ENCODE results near the gene PTGES3L.
A peak's percentile ranks its signal among the peaks of the same experiment; 100 is the strongest.
"Not testable (repeated sequence)": the region's sequence is repeated elsewhere in the genome, so short reads cannot be mapped to it uniquely, and the experiment has no call there.

The PTGES3L gene

DNA sequence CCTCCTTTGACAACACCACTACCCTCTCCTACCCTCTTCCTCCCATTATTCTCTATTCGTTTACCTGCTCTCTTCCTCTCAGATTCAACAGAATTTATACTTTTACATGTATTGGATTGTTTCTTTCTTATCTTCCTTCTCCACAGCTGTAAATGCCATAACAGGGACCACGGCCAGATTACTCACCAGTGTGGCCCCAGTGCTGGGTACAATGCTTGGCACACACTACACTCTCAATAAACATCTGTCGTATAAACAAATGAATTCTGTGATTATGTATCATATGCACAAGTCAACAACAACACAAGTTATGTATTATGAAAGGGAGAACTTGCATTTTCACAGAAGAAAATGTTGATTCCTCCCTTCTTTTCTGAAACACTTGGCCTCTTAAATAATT is 35.7 kb downstream of the PTGES3L start:
- no peak for DNase-seq (ENCODE audit: insufficient read length, low spot score)
- FAIRE-seq, result no peak
- TF ChIP-seq, protein P1, sequence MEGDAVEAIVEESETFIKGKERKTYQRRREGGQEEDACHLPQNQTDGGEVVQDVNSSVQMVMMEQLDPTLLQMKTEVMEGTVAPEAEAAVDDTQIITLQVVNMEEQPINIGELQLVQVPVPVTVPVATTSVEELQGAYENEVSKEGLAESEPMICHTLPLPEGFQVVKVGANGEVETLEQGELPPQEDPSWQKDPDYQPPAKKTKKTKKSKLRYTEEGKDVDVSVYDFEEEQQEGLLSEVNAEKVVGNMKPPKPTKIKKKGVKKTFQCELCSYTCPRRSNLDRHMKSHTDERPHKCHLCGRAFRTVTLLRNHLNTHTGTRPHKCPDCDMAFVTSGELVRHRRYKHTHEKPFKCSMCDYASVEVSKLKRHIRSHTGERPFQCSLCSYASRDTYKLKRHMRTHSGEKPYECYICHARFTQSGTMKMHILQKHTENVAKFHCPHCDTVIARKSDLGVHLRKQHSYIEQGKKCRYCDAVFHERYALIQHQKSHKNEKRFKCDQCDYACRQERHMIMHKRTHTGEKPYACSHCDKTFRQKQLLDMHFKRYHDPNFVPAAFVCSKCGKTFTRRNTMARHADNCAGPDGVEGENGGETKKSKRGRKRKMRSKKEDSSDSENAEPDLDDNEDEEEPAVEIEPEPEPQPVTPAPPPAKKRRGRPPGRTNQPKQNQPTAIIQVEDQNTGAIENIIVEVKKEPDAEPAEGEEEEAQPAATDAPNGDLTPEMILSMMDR (IDR thresholded peaks at IDR 0.05; ENCODE audit: insufficient read depth, missing control alignments), result no peak

DNA sequence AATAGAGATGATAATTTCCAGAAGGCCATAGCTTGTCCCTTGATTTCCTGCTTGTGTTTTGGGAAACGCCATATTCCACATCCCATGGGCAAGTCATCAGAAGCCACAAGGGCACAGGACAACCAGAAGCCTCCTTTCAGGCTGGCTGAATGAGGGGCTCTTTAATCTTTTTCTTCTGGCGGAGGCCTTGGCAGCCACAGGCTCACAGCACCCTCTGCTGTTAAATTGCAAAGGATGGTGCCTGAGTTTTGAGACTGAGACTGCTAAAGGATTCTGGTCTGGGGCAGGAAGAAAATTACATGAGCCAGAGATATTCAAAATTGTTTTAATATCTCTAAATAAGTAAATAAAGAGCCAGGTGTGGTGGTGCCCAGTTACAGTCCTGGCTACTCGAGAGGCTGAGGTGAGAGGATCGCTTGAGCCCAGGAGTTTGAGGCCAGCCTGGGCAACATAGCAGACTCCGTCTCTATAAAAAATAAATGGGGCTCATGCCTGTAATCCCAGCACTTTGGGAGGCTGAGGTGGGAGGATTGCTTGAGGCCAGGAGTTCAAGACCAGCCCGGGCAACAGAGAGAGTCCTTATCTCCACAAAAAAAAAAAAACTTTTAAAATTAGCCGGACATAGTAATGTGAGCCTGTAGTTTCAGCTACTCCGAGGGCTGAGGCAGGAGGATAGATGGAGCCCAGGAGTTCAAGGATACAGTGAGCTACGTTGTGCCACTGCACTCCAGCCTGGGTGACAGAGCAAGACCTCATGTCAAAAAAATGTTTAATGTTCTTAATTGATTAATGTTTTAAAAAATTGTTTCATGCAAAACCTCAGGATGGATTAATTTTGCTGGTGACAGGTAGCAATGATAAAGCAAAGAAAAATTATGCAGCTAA is 41.9 kb downstream of the PTGES3L start:
- TF ChIP-seq, protein P1 (IDR thresholded peaks at IDR 0.05; ENCODE audit: insufficient read depth, missing control alignments), result peak; percentile 88
- DNase-seq (ENCODE audit: insufficient read length, low spot score) (peak; percentile 42), FAIRE-seq (no peak)

DNA sequence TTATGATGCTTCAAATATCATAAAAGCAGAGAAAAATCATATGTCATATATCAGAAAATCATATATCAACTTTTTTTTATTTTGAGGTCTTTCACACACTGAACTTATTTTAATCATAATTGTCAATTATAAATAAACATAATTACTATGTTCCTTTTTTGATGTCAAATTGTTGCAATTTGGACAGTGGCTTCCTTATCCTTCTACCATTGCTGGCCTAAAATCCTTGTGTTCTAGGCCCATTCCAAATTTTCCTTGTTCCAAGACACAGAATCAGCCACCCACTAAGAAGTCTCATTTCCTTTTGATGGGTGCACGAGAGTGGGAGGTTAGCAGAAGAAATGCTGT is 50.4 kb downstream of the PTGES3L start:
- DNase-seq (ENCODE audit: insufficient read length, low spot score), result no peak

DNA sequence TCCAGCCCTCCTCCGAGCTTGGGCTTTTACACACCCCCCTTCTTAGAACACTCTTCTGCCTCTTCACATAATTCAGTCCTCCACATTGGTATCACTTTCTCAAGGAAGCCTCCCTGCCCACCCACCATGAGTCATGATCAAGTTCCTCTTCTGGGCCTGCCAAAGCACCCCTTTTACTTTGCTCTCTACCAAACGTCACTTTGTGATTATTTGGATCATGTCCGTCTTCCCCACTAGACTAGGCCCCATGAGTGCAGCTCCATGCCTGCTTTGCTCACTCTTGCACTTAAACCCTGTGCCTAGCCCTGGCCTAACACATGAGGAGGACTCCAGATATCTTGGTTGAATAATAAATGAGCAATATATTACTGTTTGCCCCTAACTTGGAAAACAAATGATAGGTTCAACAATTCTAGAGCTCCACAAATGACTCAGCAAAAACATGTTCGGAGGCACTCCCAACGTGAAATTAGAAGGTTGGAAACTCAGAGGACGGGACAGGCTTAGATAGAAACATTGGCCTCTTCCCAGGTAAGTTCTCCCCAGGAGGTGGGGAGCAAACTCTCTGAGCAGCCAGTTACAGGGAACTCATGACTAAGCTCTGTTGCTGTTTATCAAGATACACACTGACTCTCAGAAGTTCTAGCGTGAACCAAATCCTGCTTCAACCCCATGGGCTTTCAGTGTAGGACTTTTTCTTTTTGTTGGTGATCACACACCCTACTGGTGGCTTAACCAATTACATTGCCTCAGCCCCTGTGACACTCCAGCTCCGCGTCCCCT is 51.0 kb downstream of the PTGES3L start:
- TF ChIP-seq, protein P1 (IDR thresholded peaks at IDR 0.05; ENCODE audit: insufficient read depth, missing control alignments), result peak; percentile 44
- DNase-seq (ENCODE audit: insufficient read length, low spot score) (no peak), FAIRE-seq (no peak)

More for the DNA sequence above, 50.4 kb downstream of the PTGES3L start:
- FAIRE-seq, result no peak
- TF ChIP-seq, protein P1 (IDR thresholded peaks at IDR 0.05; ENCODE audit: insufficient read depth, missing control alignments), result no peak

DNA sequence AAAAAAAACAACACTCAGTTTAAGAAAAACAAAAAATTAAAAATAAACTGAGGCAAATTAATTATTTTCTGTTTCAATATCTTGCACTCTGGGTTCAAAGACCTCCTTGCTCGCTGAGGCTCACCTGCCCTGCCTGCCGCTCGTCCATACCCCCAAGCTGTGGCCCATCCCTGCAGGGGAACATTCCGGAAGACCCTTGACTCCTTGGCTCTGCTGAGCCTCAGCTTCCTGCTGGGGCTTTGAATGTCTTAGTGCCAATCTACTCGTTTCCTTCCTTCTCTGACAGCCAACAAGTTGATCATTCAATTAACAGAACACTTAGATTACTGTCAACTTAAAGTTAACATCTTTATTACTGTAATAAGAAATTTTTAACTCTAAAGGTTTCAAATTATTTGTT is 55.0 kb downstream of the PTGES3L start:
- no peak for DNase-seq (ENCODE audit: insufficient read length, low spot score)
- no peak for FAIRE-seq
- TF ChIP-seq, protein P1 (IDR thresholded peaks at IDR 0.05; ENCODE audit: insufficient read depth, missing control alignments), result no peak

DNA sequence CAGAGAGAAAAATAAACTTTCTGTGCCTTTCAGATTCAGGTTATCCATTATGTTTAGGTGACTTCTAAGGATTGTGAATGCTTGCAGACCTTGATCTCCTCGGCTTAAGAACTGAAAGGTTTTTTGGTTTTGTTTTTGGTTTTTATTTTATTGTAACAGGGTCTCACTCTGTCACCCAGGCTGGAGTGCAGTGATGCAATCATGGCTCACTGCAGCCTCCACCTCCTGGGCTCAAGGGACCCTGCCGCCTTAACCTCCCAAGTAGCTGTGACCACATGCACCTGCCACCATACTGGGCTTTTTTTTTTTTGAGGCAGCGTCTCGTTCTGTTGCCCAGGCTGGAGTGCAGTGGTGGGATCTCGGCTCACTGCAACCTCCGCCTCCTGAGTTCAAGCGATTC is 56.4 kb downstream of the PTGES3L start:
- FAIRE-seq, result not testable (repeated sequence)

DNA sequence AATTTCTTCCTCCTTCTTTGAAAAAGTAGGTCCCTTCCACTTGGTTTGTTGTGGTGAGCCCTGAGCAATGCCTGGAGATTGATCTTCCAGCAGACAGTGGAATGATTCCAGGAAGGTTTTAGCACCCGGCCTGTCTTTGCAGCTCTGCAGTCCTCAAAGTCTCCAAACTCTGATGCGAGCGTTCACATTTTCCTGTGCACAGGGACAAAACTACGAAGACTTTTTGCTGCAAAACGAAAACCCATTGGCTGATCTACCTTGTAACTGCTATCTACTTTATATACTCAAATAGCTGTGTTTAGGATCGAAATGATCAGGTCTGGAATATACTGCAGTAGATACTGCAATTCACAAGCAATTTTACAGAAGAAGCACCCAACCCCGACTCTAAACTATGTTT is 57.6 kb downstream of the PTGES3L start:
- FAIRE-seq (no peak), DNase-seq (ENCODE audit: insufficient read length, low spot score) (no peak)
- TF ChIP-seq, protein P1 (IDR thresholded peaks at IDR 0.05; ENCODE audit: insufficient read depth, missing control alignments), result no peak

More for the DNA sequence above, 56.4 kb downstream of the PTGES3L start:
- DNase-seq (ENCODE audit: insufficient read length, low spot score), result not testable (repeated sequence)
